HG03558 (cell line): ENCODE measurements around the gene CMTM6.
"Not testable (repeated sequence)": the region's sequence is repeated elsewhere in the genome, so short reads cannot be mapped to it uniquely, and the experiment has no call there.

Source experiments
- ATAC-seq: cut with Tn5 transposase; IDR thresholded peaks from one replicate; pipeline ENCODE4 v1.9.1; 2021; ENCODE audit warnings: moderate number of reproducible peaks; ENCODE audit not compliant: unreplicated experiment; ENCODE audit errors: extremely low read depth

The CMTM6 gene, protein sequence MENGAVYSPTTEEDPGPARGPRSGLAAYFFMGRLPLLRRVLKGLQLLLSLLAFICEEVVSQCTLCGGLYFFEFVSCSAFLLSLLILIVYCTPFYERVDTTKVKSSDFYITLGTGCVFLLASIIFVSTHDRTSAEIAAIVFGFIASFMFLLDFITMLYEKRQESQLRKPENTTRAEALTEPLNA

DNA sequence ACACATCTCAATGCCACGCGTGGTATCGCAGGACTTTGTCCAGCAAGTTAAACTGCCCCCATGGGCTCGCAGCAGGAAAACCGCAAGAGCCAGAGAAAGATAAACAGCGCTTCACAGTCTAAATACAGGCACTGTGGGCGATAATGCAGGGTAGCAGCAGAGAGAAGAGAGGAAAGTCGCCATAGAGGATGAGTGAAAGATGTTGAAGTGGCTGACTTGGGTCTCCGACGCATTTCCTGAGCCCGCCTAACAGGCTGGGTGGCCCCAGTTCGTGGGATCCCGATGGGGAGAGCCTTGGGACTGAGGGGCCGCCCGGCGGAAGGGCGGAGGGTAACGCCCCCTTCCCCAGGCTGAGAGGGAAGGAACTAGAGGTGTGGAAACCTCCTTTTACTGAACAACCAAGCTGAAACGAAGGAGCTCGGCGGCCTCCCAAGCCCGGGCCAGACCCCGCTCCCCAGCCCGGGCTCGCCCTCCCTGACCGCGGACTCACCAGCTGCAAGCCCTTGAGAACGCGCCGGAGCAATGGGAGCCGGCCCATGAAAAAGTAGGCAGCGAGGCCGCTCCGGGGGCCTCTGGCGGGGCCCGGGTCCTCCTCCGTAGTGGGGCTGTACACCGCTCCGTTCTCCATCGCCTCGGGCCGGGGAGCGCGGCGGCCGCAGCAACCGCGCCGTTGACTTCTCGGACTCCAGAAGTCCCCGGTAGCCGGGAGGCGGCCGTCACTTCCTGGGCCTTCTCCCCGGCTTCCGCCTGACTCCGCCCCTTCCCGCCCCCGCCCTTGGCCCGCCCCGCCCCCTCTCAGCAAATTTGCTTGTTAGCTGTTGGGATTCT, at the start of gene CMTM6:
Gene CMTM6 (minus strand): TSS at position 735 of the 828 bp plus-strand sequence. CDS start 107 bp downstream, at position 628.
- ATAC-seq: peak; percentile 36

DNA sequence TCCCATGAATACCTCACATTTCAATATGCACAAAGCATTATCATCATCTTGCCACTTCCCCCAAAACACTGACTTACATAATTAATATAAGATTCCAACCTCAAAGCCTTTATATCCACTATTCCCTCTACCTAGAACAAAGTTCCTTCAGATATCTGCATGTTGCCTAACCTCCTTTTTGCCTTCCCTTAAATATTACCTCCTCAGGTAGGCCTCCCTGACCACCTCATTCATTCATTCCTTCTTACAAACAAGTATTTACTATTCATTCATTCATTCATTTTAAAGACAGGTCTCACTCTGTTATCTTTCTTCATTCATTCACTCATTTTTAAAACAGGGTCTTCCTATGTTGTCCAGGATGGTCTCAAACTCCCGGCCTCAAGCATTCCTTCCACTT, 49.4 kb upstream of the CMTM6 start:
- ATAC-seq: no peak

DNA sequence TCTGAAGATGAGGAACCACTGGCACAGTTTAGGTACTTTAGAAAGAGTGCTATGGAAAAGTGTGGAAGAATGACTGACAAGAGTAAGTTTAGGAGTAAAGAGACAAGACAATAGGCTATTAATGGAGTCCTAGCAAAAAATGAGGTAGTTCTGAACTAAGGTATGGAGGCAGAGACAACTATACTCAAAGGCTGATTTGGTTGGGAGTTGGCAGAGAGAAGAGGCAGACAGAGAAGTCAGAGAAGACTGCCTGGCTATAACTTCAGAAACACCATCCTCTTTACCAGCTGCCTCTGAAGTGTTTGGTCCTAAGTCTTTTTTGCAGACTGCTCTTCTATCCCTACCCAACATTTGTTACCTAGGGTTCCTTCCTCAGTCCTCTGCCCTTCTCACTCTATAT, 48.8 kb upstream of the CMTM6 start:
- no peak for ATAC-seq

DNA sequence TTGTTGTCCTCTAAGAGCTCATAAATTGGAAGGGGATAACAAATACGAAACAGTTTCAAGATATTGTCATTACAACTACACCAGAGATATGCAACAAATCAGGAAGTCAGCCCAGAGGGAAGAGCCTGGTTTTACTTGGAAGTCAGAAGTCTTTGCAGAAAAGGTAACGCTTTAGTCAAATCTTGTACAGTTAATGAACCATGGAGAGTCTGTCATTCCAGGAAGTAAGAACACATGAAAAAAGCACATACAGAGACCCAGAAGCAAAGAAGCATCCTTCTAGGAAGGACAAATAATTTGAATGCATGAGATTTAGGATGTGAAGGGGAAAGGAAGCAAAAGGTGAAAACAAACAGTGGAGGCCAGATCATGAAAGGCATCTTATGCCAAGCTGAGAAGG, 48.4 kb upstream of the CMTM6 start:
- no peak for ATAC-seq

DNA sequence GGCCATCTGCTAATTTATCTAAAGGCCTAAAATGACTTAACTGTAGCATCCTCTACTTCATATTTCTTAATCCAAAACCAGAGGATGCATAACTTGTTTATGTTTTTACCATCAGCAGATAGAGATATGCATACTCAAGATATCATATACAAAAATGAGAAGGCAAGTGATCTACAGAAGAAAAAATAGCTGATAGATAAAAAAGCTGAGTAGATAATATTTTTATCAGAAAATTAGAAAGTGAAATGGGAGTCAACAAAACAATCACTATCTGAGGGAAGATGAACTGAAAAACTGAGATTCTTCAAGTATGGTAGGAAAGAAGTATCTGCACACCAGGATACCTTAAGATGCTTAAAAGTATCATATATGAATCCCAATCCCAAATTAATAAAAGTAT, 42.7 kb upstream of the CMTM6 start:
- ATAC-seq: no peak

DNA sequence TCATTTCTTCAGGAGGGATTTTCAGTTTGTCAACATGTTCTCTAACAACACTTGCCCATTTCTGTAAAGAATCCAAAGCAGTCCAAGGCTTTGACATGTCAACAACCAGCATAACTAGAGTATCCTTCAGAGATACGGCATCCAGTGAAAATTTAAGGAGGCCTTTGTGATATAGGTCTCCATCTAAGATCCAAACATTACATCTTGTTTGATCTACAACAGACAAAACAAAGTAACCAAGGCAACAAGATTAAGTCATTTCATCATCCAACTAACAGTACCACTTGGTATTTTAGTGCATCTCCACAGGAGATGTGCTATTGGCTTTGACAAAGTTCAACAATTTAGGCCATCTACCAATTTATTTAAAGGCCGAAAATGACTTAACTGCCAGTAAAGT, 42.2 kb upstream of the CMTM6 start:
- no peak for ATAC-seq

DNA sequence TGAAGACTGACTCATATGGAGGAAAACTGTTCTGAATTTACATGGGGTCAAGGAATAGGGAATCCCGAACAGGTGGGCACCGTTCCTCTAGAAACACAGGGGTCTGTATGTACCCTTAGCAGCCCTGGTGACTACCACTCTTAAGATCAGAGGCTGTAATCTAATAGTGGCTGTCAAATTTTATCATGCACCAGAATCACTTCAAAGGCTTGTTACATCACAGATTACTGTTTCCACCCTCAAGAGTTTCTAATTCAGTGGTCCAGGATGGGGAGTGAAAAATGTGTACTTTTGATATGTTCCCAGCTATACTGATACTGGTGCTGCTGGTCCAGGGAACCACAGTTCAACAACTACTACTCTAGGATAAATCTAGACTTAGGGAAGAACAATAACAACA, 40.2 kb upstream of the CMTM6 start:
- no peak for ATAC-seq

DNA sequence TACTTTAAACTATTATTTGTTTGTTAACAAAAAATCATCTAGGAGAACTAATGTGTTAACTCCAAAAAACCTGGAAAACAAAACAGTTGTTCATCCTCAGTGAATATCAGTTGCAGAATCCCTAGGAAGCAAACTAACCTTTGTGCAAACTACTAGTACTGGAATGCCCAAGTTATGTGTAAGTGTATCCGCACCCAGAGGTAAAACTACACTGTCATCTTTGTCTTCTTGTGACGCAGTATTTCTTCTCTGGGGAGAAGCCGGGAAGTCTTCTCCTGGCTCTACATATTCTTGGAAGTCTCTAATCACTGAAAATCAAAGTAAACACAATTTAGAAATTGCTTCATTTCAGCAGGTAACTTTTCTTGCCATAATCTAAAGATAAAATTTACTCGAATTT, 38.2 kb upstream of the CMTM6 start:
- ATAC-seq: no peak

DNA sequence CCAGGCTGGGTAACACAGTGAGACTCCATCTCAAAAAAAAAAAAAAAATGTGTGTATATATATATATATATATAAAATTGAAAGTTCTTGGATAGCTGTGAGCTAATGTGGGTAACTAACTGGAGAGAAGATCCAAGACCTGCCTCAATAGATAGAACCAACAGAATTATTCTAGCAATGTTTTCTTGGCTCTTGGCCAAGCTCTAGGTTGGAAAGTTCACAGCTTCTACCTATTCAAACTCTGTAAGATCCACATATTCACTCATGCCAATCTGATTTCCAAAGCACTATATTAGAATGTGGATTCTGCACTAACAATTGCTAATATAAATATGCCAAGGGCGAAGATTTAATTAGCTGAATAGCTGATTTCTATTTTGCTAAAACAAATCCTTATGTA, 29.8 kb upstream of the CMTM6 start:
- ATAC-seq: no peak

DNA sequence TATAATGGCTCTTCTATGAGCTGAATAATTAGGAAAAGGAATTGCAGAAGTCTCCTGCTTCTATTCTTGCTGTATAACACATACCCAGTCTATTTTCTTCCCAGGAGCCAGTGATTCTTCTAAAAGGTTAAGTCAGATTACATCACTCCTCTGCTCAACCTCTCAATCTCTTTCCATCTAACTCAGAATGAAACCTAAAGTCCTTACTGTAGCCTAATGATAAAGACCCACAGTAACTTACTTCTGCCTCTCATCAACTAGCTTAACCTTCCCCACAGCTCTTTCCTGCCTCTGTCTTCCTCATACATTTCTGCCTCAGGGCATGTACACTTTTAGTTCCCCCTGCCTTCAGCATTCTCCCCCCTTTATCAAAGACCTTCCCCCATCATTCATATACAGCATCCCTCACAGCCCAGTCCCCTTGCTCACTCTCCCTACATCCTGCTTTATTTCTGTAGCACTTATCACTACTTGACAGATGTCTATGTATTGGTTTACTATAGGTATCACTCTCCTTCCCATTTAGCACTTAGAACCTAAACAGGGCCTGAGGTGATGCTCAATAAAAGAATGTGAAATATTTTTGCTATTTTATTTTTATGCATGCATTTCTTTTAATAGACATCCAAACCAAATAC, 28.5 kb upstream of the CMTM6 start:
- ATAC-seq: no peak

DNA sequence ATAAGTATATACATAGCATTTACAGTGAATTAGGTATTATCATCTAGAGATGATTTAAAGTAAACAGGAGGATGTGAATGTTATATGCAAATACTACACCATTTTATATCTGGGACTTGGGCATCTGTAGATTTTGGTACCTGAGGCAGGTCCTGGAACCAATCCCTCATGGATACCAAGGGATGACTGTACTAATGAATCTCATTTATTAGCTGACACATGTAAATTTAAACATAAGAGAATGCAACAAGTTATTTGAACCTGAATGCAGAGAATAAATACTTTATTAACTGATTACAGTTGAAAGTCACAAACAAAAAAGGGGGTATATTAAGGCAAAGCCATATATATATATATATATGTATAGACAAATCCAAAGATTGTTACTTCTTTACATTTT, 23.1 kb upstream of the CMTM6 start:
- ATAC-seq: no peak

DNA sequence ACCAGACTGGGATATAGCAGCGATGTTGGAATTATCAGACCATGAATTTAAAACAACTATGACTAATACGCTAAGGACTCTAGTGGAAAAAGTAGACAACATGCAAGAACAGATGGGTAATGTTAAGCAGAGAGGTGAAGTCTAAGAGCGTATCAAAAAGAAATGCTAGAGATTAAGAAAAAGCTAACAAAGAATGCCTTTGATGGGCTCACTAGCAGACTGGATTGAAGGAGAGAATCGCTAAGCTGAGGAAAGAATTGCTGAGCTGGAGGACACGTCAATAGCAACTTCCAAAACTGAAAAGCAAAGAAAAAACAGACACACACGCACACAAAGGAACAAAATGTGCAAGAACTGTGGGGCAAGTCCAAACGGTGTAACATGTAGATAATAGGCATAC, 20.0 kb upstream of the CMTM6 start:
- ATAC-seq: no peak

DNA sequence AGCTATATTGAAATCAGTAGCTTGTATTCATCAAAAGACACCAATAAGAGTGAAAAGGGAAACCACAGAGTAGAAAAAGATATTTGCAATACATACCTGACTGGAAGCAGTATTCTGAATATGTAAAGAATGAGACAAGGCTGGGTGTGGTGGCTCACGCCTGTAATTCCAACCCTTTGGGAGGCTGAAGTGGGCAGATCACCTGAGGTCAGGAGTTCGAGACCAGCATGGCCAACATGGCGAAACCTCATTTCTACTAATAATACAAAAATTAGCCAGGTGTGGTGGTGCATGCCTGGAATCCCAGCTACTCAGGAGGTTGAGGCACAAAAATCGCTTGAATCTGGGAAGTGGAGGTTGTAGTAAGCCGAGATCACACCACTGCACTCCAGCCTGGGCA, 16.3 kb upstream of the CMTM6 start:
- not testable (repeated sequence) for ATAC-seq

DNA sequence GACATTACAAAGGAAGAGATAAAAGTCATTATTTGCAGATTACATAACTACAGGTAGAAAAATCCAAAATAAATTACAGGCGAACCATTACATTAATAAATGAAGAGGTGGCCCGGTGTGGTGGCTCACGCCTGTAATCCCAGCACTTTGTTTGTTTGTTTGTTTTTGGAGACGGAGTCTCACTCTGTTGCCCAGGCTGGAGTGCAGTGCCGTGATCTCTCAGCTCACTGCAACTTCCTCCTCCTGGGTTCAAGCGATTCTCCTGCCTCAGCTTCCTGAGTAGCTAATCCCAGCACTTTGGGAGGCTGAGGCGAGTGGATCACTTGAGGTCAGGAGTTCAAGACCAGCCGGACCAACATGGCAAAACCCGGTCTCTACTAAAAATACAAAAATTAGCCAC, 14.1 kb upstream of the CMTM6 start:
- ATAC-seq: not testable (repeated sequence)

DNA sequence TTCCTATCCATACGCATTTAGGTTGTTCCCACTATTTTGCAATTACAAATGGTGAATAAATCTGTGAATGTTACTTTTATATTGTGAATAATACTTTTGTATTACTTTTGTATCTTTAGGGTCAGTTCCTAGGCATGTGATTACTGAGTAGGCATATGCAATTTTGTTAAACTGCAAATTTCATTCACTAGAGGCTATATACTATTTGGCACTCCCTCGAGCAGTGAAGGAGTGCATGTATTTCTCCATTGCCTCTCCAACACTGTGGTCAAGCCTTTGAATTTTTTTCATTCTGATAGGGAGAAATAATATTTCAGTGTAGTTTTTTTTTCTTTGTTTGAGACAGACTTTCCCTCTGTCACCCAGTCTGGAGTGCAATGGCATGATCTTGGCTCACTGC, 8.4 kb upstream of the CMTM6 start:
- no peak for ATAC-seq

DNA sequence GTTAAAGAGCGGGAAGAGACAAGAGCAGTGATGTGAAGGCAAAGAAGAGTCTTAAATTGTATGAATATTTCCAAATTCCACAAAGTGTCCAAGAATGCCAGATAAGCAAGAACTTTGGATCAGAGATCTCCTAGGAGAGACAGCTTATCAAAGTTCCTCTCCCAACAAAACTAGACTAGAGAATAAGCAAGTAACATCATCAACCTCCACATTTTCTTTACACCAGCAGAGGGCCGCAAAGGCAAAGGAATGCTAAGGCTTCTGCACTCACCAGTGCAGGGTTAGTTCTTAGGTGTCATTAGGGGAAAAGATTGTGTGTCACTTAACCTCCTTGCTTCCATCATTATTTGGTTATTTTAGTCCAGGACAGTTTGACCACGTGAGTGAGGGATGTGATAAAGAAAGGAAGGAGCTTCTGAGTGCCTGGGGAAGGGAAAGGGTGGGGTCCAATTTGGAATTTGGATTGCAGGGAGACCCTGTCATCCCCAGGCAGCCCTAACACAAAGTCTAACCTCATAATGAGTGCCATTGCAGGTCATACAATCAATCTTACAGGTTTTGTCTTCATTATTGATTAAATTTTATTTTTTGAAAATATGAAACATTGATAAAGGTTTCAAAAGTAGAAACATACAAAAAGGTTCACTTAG, 7.5 kb upstream of the CMTM6 start:
- no peak for ATAC-seq

DNA sequence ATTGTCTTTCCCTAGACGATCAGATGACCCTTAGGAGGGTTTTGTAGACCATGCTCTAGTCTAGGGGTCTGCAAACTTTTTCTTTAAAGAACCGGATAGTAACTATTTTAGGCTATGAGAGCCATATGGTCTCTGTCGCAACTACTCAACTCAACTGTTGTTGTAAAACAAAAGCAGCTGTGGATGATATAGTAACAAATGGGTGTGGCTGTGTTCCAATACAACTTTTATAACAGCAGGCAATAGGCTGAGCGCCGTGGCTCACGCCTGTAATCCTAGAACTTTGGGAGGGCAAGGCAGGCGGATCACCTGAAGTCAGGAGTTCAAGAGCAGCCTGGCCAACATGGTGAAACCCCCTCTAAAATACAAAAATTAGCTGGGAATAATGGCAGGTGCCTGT, 6.1 kb upstream of the CMTM6 start:
- no peak for ATAC-seq

DNA sequence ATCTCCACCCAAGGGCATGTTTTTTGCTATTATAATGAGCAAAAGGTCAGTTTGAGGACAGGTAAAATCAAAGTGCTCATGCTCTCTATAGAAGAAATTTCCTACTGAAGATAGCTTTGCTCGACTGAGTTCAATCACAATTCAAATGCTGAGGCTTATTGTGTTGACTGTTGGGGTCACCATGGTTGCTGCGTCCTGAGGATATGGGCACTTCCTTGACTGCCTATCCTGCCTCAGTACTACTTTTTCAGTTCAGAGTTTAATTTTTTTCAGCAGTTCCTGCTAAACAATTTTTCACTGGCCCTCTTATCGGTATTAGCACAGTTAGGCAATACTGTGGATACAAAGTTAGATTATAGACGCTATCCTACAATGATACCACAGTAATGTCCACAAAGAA, 3.8 kb upstream of the CMTM6 start:
- no peak for ATAC-seq

DNA sequence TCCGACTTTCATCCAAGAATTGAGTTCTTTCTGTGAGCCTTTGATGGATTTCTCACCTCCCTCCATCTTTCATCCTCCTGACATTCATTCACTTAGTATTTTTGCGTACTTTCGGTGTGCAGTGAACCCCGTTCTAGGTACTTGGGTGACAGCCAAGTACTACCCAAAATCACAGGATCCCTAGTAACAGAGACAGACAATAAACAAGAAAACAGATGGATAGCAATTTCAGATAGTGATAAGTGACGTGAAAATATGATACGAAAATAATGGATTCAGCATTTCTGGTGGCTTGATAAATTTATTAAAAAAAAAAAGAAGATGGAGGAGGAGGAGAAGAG, 264 bp upstream of the CMTM6 start:
- ATAC-seq: no peak

DNA sequence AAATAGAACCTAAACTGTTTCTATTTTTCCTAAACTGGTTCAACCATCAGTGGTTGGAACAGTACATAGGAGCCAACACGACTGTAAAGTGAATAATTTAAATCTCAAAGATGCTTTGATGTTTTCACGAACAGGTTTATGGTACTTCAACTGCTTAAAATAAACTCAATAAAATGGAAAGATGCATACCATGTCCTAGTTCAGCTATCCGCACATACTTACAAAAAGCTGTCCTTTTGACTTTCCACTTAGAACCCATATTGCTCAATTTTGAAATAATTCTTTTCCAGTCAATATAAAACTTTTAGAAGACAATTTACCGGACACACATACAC, 902 bp downstream of the CMTM6 start:
- ATAC-seq: no peak
